ENCODE data around the gene PLET1.

DNA sequence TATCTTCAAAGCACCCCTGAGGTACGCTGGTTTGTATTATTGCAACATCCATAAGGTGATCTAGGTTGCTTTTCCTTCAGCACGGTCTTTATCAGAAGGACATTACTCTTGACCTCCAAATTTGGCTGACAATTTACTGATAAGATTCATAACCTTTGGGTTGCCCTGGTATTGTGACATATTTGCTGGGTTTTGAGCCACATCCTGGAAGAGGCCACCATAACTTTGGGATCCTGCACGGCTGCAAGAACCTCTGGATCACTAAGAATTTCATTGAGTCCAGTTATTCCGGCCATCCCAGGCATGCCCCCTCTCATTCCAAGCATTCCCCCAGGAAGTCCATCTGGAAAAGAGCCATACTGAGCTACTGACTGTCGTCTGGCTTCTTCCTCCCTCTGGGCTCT, 6.5 kb upstream of the PLET1 start:
- TF ChIP-seq, protein P1, sequence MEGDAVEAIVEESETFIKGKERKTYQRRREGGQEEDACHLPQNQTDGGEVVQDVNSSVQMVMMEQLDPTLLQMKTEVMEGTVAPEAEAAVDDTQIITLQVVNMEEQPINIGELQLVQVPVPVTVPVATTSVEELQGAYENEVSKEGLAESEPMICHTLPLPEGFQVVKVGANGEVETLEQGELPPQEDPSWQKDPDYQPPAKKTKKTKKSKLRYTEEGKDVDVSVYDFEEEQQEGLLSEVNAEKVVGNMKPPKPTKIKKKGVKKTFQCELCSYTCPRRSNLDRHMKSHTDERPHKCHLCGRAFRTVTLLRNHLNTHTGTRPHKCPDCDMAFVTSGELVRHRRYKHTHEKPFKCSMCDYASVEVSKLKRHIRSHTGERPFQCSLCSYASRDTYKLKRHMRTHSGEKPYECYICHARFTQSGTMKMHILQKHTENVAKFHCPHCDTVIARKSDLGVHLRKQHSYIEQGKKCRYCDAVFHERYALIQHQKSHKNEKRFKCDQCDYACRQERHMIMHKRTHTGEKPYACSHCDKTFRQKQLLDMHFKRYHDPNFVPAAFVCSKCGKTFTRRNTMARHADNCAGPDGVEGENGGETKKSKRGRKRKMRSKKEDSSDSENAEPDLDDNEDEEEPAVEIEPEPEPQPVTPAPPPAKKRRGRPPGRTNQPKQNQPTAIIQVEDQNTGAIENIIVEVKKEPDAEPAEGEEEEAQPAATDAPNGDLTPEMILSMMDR (IDR thresholded peaks at IDR 0.05; ENCODE audit: insufficient read depth, low read length, poor library complexity, severe bottlenecking): no peak
- no peak for TF ChIP-seq EZH2phosphoT487 (conservative IDR thresholded peaks at IDR 0.05; ENCODE audit: low read length)
